Stimulated activated CD4-positive, alpha-beta T cell treated with anti-CD3 and anti-CD28 coated beads, Interleukin-4, amount 100 ng/mL, for 48 hours (primary cell): ENCODE results near the gene CDKN2D.

Experiments
- DNase-seq, 2 donors: peaks; one replicate each; pipeline ENCODE4 v3.0.0-alpha.2; 2020; ENCODE audit warnings: low read depth in 2 of 2

The CDKN2D gene

DNA sequence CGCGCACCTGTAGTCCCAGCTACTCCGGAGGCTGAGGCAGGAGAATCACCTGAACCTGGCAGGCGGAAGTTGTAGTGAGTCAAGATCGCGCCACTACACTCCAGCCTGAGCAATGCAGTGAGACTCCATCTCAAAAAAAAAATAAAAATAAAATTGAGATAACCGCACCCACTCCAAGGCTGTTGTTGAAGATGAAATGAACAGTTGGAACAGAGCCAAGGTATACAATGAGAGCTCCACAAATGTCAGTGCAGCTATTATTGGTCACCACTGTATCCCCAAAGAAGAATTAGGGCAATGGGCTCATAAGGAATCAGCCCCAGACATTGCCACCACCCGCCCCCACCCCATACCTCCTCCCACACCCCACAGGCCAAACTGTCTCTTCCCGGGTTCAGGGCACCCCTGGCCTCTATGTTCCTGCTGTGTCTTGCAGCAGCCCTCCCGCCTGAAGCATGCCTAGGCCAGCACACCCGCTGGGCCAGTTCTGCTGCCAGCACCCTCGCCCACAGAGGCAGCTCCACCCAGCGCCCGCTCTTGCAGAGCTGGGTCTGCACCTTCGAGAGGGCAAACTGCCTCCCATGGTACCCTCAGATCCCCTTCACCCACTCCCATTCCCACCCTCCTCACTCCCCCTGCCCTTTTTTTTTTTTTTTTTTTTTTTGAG lies 48.0 kb downstream of the CDKN2D start:
- no peak for DNase-seq

DNA sequence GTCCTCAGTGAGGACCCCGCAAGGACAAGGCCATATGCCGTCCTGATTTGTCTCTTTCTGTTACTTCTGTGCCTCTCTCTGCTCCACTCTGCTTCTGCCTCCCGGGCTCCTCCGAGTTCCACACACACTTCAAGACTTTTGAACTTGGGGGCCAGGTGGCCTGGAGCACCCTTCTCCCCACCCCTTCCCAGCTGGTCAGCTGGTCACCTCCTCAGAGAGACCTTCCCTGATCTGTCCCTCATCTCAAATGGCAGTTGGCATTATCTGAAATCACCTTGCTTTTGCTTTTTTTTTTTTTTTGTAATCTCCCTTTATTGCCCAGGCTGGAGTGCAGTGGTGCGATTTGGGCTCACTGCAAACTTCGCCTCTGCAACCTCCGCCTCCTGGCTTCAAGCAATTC lies 49.4 kb downstream of the CDKN2D start:
- no peak for DNase-seq

DNA sequence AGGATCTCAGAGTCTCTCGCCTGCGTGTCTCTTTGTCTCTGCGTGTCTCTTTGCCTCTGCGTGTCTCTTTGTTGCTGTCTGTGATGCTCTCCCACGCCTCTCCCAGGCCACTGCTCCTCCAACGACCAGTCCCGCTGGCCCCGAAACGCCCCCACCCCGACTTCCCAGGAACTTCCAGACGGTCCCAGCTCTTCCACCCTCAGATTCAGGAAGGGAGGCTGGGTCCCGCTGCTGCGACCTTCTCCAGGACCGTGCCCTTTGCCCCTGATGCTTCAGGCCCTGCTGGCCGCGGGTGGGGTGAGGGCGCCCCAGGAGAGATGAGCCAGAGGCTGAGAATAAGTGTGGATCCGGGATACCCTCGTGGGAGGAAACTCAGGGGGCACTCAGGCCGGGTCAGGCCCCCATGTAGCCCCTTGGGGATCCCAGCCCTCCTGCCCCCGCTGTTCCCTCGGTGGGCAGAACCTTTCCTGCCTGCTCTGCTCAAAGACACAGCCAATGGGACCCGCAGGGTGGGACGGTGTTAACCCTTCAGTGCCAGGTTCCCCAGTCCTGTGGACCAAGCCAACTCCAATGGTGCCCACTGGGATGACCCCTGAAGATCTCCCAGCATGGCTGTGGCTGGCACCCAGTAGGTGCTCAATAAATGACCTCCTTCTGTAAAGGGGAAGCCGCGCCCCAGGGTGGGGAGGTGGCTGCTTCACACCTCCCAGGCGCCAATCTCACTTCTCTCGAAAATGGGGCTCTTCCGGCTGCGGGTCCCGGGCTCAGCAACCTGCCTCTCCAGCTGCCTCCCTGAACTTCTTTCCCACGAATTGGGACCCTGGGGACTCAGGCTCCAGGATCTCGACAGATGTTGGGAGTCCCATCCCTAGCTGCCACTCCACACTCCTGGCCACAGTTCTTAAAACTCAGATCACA lies 50.1 kb downstream of the CDKN2D start:
- DNase-seq = no peak

DNA sequence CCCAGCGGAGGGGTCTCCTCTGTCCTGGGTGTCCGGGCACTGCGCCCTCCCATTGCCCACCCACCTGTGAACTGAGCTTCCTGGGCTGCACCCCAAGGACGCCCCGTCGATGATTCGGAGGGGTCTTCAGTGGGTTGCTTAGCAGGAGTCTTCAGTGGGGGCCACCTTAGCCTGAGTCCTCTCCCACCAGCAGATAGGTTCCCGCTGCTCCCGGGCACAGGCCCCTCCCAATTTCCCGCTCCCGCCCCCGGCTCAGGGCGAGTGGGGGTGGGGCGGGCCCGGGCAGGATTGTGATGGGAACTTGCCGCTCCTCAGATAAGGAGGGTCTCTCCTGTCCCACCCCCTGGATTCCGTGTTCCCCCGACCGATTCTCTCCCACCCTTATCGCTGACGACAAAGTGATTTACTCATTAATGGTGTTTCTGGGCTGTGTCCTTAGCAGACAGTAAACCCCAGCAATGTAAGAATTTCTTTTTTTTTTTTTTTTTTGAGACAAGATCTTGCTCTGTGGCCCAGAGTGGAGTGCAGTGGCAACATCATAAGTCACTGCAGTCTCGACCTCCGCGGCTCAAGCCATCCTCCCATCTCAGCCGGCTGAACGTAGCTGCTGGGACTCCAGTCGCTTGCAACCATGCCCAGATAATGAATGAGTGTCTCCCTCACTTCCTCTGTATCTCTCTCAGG lies 50.9 kb downstream of the CDKN2D start:
- DNase-seq = no peak

DNA sequence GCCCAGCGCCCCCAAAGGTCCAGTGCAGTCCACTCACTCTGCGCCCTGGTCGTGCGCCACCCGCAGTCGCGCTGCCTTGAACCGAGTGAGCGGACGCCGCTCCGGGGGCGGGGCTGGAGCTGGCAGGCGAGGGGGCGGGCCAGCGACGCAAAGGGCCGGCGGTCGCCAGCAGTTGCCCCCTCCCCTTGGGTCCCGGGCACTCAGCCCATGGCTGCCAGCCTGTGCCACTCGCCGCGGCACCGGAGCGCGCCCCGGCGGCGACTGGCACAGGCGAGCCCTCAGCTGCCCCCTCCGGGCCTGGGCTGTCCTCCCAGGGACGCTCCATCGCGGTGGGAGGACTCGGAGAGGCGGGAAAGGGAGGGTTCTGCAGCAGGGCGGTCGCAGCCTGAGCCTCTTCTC lies 51.4 kb downstream of the CDKN2D start, which contains the start of gene S1PR5:
S1PR5 (minus strand) TSS at position 87 of the 399 bp plus-strand sequence. CDS start 2,436 bp downstream, outside the sequence.
- DNase-seq = no peak

DNA sequence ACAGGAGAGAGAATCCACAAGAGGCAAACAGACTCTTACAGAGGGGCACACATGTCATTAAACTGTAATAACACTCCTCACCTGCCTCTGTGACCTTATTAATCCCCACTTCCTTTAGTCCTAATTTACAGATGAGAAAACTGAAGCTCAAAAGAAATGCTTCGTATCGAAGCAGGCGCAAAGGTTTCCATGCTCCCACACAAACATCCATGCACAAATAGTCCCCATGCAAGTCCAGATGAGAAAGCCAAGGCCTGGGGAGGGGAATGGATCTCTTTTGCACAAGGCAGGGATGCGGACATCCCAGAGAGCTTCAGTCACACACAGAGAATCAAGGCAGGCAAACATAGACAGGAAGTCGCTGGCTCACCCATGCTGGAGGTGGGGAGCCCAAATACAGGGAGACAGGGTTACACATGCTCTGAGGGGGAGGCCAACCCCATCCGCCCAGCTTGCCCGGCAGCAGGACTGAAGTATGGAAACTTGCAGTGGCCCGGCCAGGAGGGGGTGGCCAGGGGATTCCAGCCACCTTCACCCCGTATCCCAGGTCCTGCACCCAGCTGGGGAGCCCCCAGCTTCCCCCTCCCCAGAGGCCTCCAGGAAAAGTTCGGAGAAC lies 52.0 kb downstream of the CDKN2D start:
- DNase-seq = no peak
